ENCODE measurements around the gene GOLGA2.
A peak's percentile ranks its signal among the peaks of the same experiment; 100 is the strongest.
"Not testable (repeated sequence)": the region's sequence is repeated elsewhere in the genome, so short reads cannot be mapped to it uniquely, and the experiment has no call there.

Gene GOLGA2

GRCh38 chr9:128293091-128293490 is 17.3 kb upstream of the GOLGA2 start:
- DNase-seq: no peak

- no peak for DNase-seq
Observed at GRCh38 chr9:128292009-128292408, 16.2 kb upstream of the GOLGA2 start.

GRCh38 chr9:128288273-128289004 is 12.6 kb upstream of the GOLGA2 start:
- DNase-seq: no peak

GRCh38 chr9:128286440-128286839 is 10.6 kb upstream of the GOLGA2 start:
- no peak for DNase-seq

GRCh38 chr9:128285033-128285784 is 9.4 kb upstream of the GOLGA2 start:
- DNase-seq: no peak

DNA sequence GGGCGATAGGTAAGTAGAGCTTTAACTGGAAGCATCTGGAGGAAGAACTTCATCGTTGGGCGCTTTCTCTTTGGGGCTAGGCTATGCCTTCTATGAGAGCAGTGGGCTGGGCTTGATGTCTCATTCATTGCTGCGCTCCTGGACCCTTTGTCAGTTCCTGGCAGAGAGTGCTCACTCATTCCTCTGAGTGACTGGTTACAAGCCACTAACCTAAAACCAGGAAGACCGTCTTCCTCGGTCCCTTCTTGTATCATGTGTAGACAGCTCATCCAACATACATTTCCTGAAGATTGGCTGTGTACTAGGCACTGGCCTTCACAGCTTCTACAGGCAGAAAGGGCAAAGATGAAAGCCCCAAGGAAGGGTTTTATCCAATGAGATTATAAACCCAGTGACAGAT is 6.7 kb upstream of the GOLGA2 start:
- DNase-seq: no peak

- DNase-seq: no peak
Observed at GRCh38 chr9:128280084-128280622, 4.3 kb upstream of the GOLGA2 start.

DNA sequence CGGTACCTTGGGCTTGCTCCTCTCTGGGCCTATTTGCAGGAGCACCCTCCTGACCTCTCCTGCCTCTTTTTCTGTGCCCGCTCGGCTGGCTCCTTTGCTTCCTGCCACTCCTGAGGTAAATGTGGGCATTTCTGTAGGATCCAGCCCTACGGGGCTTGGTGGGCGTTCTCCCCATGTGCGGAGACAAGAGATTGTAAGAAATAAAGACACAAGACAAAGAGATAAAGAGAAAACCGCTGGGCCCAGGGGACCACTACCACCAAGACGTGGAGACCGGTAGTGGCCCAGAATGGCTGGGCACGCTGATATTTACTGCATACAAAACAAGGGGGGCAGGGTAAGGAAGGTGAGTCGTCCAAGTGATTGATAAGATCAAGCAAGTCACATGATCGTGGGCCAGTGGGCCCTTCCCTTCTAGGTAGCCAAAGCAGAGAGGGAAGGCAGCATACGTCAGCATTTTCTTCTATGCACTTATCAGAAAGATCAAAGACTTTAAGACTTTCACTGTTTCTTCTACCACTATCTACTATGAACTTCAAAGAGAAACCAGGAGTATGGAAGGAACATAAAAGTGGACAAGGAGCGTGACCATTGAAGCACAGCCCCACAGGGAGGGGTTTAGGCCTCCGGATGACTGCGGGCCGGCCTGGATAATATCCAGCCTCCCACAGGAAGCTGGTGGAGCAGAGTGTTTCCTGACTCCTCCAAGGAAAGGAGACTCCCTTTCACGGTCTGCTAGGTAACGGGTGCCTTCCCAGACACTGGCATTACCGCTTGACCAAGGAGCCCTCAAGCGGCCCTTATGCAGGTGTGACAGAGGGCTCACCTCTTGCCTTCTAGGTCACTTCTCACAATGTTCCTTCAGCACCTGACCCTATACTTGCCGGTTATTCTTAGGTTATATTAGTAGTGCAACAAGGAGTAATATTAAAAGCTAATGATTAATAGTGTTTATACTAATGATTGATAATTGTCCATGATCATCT is 3.6 kb upstream of the GOLGA2 start:
- DNase-seq: not testable (repeated sequence)

DNA sequence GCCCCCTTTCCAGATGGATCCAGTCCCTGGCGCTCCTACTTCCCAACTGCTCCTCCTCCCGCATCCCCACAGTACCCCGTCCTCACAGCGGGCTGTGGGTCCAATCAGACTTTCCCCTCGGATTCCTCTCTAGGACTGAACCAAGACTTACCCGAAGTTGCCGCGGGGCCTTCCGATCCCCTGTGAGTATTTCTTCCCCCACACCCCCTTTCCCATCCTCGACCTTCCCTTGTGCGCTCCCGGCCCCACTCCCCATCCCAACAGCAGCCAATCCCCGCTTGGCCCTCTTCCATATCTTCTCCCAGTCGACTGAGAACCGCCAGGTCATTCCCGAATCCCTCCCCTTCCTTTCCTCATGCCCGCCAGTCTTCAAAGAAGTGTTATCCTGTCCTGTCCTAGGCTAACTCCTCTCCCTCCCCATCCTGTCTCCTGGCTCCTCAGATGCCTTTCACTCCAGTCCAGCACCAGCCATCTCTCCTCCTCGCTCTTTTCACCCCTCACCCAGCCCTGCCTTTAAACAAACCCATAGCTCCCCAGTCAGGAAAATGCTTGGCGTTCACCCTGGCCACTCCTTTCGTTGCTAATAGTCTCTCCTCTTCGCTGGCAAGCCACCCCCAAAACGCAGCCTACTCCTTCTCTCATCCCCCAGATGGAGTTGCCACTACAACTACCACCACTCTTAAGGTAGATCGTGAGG is 915 bp upstream of the GOLGA2 start:
- DNase-seq: no peak

- peak; percentile 100 for DNase-seq
Observed at GRCh38 chr9:128276008-128276573, 284 bp upstream of the GOLGA2 start, which contains the start of gene SWI5. Gene SWI5 (plus strand): TSS chr9:128276276.

DNA sequence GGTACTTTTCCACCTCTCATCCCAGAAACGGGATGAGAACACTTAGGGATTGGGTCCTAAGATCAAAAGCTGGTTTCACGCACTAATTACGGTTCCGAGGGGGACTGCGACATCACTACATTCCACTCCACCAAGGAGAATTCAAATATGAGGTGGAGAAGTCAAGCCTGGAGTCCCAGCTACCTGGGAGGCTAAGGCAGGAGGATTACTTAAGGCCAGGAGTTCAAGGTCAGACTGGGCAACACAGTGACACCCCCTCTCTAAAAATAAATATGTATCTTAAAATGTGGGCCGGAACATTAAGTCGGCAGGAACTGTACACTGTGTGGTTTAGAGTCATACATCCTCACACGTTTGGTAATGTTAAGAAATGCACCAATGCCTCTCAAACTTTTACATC is 1.6 kb downstream of the GOLGA2 start:
- DNase-seq: no peak

- DNase-seq: no peak
Observed at GRCh38 chr9:128271512-128271911, 4.3 kb downstream of the GOLGA2 start.

- no peak for DNase-seq
Observed at GRCh38 chr9:128271112-128271511, 4.7 kb downstream of the GOLGA2 start.

DNA sequence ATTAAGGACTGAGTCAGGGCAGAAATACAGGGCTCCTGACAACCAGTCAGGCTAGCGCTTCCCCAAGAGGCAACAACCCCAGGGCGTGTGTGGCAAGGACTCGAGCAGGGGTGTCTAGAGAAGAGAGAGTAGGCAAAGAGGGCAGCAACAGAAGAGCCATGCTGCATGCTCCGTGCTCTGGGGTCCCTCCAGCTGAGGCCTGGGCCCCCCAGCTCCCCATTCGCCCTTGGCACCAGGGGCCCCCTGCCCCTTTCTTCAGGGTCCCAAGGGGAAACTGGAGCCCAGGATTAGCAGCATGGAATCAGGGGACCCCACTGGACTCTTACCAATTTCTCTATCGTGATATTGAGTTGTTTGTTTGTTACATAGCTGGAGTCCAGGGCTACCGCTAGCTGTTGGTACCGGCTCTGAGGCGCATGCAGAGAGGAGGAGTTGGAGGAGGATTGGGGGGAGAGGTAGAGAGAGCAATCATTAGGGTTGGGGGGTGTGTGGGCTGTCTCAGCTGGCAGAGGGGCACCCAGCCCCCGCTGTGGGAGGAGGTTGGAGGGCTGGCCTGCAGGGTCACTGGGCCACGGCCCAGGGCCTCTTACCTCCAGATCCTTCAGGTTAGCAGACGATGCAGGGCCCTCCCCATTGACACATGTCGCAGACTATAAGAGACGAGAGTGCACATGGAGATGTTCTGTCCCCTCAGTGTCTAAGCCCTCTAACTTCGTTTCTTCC is 8.8 kb downstream of the GOLGA2 start:
- no peak for DNase-seq

DNA sequence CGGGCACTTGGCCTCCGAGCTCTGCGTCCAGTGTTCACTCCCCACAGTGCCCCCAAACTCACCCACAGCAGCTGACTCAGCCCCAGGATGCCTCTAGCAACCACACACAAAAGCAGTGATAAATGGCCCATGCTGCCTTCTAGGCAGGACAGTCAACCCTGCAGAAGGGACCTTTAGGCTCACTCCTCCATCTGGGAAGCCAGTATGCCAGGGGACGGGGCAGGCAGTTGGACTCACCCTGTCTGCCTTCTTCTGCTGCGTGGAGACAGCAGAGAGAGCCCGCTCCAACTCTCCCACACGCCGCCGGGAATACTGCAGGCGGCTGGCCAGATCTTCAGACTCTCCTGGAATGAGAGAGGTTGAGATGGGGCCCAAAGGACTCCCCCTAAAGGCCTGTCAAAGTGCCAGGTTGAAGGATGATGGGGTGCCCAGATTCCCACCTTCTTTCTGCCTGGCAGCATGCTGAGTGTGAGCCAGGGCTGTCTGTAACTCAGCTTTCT is 10.4 kb downstream of the GOLGA2 start:
- no peak for DNase-seq

GRCh38 chr9:128262687-128263086 is 13.1 kb downstream of the GOLGA2 start:
- DNase-seq: no peak

GRCh38 chr9:128260340-128260739 is 15.5 kb downstream of the GOLGA2 start:
- DNase-seq: no peak

- DNase-seq: no peak
Observed at GRCh38 chr9:128259156-128259555, 16.7 kb downstream of the GOLGA2 start.

- DNase-seq: no peak
Observed at GRCh38 chr9:128258326-128258725, 17.5 kb downstream of the GOLGA2 start.

GRCh38 chr9:128257907-128258306 is 17.9 kb downstream of the GOLGA2 start:
- DNase-seq: no peak
